Panc1 (cell line): ENCODE data around the gene HOXA5.

Experiments used
- CTCF ChIP-seq: fragments of 450-650 bp; IDR thresholded peaks from 2 replicates; pipeline ENCODE4 v1.5.1; 2017; ENCODE audit warnings: mild to moderate bottlenecking
- POLR2AphosphoS5 ChIP-seq: IDR thresholded peaks from 2 replicates; pipeline ENCODE4 v1.6.1; 2012; ENCODE audit warnings: mild to moderate bottlenecking, low read depth, low read length, moderate library complexity
- SIN3A ChIP-seq: IDR thresholded peaks from 2 replicates; pipeline ENCODE4 v1.6.1; 2012; ENCODE audit warnings: low read depth, mild to moderate bottlenecking, low read length, moderate library complexity, borderline replicate concordance; ENCODE audit not compliant: insufficient read depth
- TCF7L2 ChIP-seq: IDR thresholded peaks from 2 replicates; pipeline ENCODE4 v1.6.1; 2011; ENCODE audit warnings: mild to moderate bottlenecking, low read depth, low read length, inconsistent platforms
- TF ChIP-seq, protein P1 (sequence below), 2 experiments: IDR thresholded peaks; 2 replicates each; pipeline ENCODE4 v1.6.1; 2011 to 2012; ENCODE audit warnings: low read depth in 2 of 2, control low read depth in 1 of 2, low read length in 1 of 2, mild to moderate bottlenecking in 1 of 2, moderate library complexity in 1 of 2; ENCODE audit not compliant: insufficient read depth in 1 of 2

GRCh38 chr7:27108390-27109127 is 34.9 kb downstream of the HOXA5 start:
- TF ChIP-seq CTCF (no peak), POLR2AphosphoS5 (no peak; the same call in 1 of the 2 replicates), SIN3A (no peak), TCF7L2 (no peak)
- TF ChIP-seq, protein P1, sequence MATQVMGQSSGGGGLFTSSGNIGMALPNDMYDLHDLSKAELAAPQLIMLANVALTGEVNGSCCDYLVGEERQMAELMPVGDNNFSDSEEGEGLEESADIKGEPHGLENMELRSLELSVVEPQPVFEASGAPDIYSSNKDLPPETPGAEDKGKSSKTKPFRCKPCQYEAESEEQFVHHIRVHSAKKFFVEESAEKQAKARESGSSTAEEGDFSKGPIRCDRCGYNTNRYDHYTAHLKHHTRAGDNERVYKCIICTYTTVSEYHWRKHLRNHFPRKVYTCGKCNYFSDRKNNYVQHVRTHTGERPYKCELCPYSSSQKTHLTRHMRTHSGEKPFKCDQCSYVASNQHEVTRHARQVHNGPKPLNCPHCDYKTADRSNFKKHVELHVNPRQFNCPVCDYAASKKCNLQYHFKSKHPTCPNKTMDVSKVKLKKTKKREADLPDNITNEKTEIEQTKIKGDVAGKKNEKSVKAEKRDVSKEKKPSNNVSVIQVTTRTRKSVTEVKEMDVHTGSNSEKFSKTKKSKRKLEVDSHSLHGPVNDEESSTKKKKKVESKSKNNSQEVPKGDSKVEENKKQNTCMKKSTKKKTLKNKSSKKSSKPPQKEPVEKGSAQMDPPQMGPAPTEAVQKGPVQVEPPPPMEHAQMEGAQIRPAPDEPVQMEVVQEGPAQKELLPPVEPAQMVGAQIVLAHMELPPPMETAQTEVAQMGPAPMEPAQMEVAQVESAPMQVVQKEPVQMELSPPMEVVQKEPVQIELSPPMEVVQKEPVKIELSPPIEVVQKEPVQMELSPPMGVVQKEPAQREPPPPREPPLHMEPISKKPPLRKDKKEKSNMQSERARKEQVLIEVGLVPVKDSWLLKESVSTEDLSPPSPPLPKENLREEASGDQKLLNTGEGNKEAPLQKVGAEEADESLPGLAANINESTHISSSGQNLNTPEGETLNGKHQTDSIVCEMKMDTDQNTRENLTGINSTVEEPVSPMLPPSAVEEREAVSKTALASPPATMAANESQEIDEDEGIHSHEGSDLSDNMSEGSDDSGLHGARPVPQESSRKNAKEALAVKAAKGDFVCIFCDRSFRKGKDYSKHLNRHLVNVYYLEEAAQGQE (IDR thresholded peaks at IDR 0.05; ENCODE audit: insufficient read depth in 1 of 2, low read depth in 2 of 2, low read length in 1 of 2) = no peak
